Cardiac septum (tissue), 1 donor: Measurements from ENCODE around the gene SMAD6. TPM values are rescaled to one million over a fixed set of nuclear protein-coding genes. Genes with fewer than 3 reads are reported as not detected.
A peak's percentile ranks its signal among the peaks of the same experiment; 100 is the strongest.

Experiments
- DNase-seq: peaks from one replicate; pipeline ENCODE4 v3.0.0-alpha.2; 2020; ENCODE audit warnings: low spot score
- intact Hi-C: fragments of 100-400 bp; cut with DNase I; formaldehyde crosslinking; loops from one replicate; pipeline ENCODE4 v1.14.0; 2022
- total RNA-seq: library from RNA; stranded (reverse); fragmentation: NEBNext Ultra II Directional; extraction: Animal tissue kit (Norgen Biotek cat#: 25700); gene quantifications from one replicate; pipeline ENCODE4 v1.2.1, GENCODE V29; 2021
- donor health status: DM: no; HTN: no; CAD: no.

The SMAD6 gene
- total RNA-seq, 1 donor from 2014 or later: 50.2 TPM

DNA sequence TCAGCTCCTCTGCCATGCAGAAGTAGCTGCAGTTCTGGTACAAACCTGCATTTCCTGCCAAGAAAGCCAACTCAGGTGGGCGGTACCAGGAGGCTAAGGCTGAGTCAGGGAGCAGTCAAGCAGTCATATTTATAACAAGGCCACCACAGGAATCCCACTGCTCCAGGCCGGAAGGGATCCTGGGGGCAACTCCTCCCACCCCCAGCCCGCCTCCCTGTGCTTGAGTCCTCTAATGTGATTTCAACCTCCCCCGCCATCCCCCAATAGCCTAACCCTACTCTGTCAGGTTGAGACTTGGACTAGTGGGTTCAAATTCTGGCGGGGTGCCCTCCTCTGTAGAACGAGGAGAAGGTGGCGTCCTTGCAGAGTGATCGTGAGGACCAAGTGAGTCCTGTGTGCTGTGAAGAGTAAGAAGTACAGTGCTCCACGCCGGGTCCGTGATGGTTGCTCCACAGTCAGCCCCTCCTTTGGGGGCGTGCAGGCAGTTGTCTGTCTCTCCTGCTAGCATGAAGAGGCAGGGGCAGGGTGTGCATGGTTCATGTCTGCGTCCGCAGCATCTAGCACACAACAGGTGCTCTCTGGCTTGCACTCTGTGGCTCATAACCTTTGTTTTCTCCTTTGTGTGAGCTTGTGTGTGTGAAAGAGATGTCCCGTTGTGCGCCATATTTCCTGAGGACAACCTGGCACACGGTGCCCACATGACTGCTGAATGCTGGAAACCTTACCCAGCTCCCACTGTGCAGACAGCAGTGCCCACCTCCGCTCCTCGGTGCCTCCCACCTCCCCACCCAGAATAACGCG is 78.3 kb downstream of the SMAD6 start:
- intact Hi-C loops: no loop called here
- peak; percentile 63 for DNase-seq

DNA sequence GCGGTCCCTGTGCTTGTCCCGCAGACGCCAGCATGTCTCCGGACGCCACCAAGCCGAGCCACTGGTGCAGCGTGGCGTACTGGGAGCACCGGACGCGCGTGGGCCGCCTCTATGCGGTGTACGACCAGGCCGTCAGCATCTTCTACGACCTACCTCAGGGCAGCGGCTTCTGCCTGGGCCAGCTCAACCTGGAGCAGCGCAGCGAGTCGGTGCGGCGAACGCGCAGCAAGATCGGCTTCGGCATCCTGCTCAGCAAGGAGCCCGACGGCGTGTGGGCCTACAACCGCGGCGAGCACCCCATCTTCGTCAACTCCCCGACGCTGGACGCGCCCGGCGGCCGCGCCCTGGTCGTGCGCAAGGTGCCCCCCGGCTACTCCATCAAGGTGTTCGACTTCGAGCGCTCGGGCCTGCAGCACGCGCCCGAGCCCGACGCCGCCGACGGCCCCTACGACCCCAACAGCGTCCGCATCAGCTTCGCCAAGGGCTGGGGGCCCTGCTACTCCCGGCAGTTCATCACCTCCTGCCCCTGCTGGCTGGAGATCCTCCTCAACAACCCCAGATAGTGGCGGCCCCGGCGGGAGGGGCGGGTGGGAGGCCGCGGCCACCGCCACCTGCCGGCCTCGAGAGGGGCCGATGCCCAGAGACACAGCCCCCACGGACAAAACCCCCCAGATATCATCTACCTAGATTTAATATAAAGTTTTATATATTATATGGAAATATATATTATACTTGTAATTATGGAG is 79.1 kb downstream of the SMAD6 start:
- intact Hi-C loops: no loop called here
- peak; percentile 71 for DNase-seq

DNA sequence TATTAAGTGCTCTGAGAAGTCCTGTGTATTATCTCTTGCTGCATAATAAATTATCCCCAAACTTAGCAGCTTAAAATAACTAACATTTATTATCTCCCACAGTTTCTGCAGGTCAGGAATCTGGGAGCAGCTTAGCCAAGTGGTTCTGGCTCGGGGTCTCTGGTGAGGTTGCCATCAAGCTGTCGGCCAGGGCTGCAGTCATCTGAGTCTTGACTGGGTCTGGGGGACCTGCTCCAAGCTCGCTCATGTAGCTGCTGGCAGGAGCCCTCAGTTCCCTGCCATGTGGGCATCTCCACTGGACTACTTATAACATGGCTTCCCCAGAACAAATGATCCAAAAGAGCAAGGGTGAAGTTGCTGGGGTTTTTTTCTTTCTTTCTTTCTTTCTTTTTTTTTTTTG is 80.7 kb downstream of the SMAD6 start:
- DNase-seq: no peak
- intact Hi-C loops: no loop called here

DNA sequence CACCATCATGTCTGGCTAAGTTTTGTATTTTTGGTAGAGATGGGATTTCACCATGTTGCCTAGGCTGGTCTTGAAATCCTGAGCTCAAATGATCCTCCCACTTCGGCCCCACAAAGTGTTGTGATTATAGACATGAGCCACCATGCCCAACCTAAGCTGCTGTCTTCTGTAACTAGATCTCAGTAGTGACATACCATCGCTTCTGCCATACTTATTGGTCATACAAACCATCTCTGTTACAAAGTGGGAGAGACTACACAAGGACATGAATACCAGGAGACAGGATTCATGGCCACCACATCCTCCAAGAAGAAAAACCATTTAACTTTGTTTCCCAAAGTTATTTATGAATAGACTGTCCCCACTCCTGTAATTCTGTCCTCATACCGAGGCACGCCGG is 81.3 kb downstream of the SMAD6 start:
- DNase-seq: no peak
- intact Hi-C loops: no loop called here

DNA sequence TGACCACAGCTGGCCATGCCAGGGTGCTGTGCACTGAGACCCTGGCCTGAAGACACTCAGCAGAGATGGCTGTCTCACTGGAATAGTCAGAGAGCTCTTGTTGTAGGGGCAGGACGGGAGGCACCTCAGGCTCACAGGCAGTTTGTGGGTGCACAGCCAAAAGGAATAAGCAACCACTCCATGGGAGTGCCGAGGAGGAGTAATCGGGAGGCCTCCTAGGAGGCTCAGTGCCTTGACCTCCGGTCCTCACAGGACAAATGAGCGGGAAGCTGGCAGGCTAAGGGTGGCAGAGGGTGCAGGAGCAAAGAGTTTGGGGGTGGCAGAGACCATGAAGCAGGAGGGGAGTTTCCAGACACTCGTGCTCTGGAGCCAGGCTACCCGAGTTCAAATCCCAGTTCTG is 81.7 kb downstream of the SMAD6 start:
- intact Hi-C loops: loop anchor here (1.0 kb wide), 1 partner anchor 8 kb away; no protein-coding TSS in a partner anchor
- DNase-seq: peak; percentile 68

DNA sequence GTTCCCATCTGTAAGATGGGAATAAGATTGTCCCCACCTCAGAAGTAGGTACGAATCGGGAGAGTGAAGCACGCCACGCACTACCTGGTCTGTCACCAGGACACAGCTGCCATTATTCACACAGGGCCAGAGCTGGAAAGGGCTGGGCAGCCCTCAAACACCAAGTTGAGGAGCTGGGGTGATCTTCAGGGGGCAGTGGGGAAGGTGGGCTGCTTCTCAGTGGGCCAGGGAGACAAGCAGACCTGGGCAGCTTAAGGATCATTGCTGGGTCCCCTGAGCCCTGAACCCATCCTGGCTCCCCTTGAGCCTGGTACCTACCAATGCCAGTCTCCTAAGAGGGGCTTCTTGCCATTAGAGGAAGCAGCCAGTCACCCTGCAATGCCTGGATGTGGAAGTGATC is 82.1 kb downstream of the SMAD6 start:
- intact Hi-C loops: loop anchor here (1.0 kb wide), 1 partner anchor 9 kb away; no protein-coding TSS in a partner anchor
- peak; percentile 54 for DNase-seq

DNA sequence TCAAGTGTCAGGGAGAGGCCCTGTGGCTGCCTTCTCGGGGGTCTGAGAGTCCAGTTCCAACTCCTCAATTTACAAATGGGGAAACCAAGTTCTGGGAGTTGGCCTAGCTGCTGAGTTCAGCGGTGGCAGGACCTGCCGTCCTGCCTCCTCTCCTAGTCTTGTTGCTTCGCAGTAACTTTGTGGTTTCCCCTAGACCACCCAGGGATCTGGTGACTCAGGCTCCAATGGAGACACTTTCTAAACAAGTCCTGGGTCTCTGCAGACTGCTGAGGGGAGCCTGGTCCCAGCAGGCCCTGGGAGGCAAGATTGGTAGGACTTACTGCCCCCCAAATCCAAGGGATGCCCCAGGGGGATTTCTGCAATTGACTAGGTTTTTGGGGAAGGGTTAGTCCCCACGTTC is 83.6 kb downstream of the SMAD6 start:
- intact Hi-C loops: no loop called here

DNA sequence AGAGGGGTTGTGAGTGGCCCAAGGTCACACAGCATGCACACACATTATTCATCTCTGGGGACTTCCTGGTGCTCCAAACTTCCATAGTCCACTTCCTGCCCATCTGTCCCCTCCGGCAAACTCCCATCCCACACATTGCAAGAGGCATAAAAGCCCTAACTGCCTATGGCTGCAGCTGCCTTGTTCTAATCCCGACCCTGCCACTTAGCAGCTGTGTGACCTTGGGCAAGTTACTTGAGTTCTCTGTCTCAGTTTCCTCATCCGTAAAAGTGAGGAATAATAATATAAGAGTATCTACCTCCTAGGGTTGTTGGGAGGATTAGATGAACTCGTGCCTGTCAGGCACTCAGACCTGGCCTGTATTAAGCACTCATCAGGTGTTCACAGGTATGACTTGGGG is 84.2 kb downstream of the SMAD6 start:
- intact Hi-C loops: no loop called here
- DNase-seq: peak; percentile 49

More for the DNA sequence above, 83.6 kb downstream of the SMAD6 start:
- DNase-seq: peak; percentile 43

DNA sequence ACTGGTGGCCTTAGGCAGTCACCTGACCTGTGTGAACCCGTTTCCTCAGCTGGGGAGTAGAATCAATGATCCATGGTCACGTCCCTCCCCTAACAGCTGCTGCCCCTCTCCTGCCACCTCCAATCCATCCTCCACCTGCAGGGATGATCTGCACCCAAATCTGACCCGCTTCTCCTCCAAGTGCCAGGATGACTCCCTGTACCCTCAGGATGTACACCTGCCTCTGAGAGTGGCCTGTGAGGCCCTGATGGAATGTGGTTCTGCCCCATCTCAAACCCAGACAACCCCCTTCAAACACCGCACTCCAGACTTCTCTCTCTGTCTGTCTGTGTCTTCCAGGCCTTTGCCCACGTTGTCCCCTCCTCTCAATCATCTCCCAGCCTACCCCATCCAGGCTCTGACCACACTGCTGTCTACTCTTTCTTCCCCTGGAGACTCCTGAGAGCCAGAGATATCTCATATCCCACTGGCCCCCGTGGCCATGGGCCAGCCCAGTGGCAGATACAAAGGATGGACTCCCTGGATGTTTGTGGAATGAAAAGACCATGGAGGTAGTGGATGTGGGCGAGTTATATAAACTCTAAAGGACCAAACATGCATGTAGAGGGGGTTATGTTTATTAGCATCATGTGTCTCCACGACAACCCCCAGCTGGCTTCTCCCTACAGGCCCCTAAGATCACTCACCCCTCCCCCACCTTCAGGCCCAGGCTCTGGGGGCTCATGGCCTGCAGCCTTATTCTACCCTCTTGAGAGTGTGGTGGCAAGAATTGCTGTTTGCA is 84.9 kb downstream of the SMAD6 start:
- no peak for DNase-seq
- intact Hi-C loops: no loop called here

DNA sequence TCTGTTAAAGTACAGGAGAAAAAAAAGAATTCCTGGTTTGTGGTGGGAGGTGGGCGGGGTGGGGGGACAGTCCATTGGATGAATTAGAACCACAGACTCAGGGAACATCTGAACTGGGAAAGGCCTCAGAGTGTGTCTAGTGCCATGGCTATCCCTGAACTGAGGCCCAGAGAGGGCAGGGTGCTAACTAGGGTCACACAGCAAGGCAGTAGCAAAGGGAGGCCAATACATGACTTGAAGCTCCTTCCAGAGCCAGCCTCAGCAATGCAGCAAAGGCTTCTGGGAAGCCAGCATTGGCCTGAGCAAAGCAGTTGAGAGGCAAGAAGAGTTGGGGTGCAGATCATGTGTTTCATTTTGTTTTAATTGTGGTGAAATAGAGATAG is 85.4 kb downstream of the SMAD6 start:
- intact Hi-C loops: no loop called here
- peak; percentile 44 for DNase-seq

DNA sequence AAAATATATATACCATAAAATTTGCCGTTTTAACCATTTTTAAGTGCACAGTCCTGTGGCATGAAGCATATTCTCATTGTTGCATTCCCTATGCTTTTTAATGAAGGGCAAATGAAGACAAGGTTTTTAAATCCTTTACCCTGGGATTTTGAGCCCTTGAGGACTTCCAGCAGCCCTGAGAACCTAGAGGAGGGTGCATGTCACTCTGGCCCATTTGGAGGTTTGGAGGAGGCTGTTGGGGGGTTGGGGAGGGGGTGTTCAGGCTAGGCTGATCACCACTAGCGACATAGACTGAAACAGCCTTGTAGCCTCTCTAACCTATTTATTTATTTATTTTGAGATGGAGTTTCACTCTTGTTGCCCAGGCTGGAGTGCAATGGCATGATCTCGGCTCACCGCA is 86.0 kb downstream of the SMAD6 start:
- DNase-seq: peak; percentile 38
- intact Hi-C loops: no loop called here

DNA sequence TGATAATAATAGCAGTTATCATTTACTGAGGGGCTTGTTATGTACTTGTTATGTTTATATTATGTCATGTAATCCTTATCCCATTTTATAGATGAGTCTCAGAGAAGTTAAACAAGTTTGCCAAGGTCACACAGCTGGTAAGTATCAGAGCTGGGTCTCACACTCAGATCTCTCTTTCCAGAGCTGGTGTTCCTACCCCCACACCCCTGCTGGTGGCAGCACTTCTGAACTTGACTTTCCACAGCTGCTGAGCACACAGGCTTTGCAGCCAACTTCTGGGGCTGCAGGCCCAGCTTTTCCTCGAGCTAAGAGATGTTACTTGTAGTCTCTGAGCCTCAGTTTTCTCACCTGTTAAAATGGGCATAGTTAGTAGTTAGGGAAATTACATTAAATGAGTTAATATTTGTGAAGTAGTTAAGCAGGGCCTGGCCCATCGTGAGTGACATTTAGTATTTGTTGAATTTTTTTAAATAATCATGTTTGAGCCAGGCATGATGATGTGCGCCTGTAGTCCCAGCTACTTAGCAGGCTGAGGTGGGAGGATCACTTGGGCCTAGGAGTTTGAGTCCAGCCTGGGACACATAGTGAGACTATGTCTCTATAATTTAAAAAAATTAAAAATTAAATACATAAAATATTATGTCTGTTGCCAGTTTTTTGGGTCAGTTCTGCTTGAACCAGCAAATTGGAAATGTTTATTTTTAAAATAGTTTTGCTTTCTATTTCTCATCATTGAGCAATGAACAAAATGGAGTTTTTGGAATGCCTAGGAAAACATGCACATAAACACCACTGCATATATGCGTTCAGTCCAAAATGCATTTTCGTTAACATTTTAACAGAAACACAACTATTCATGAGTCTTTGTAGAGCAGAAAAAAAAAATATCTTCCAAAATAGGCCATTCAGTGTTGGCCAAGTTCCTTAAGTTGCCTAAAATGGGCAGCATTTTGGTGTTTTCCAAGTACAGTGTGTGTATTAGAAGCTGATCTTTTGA is 87.3 kb downstream of the SMAD6 start:
- intact Hi-C loops: no loop called here
- peak; percentile 68 for DNase-seq

DNA sequence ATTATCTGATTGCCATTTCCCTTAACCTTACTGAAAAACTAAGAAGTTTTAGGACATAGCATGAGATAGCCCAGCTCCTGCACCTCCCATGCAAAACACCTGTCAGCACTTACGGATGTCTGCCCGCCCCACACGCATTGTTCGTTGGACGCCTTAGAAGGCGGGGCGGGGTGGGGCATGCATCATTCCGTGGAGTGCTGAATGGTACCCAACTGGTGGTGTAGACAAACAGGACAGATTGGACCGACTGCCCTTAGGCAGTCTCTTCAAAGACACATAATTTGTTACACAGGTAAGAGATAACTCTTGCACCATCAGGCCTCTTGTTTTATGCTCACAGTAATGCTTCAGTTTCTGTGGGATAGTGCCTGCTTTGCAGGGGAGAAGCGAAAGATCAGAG is 93.8 kb downstream of the SMAD6 start:
- intact Hi-C loops: no loop called here
- no peak for DNase-seq

DNA sequence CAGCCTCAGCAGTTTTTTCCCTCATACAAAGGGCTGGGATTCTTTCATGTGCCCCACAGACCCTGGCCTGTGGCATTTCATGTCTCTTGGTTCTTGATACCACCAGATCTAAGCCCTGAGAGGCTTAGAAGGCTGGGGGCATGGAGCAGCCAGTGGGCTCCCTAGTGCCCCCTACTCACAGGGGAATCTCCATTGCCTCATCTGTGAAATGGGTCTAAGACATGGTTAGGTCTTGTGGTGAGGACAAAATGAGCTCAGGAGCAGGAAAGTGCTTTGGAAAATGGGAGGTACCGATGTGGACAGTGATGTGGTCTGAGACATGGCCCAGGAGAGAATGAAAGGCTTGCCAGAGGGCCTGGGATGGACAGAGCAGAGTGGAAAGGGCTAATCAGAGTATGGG is 94.3 kb downstream of the SMAD6 start:
- DNase-seq: no peak
- intact Hi-C loops: no loop called here

DNA sequence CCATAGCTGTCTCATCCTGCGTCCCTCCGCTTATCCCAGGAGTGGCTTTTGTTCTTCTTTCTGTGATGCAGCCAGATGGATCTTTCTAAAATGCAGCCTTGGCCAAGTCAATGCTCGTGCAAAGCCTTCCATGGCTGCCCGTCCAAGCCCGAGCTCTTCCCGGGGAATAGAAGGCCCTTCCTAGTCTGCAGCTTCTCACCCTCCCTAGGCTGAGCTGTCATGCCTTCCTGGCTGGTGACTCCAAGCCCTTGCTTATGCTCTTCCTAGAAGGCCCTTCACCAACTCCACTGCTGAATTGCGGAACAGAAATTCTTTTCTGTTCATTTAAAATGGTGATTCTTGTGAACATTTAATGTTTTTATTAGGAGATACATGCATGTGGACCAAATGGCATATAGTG is 95.9 kb downstream of the SMAD6 start:
- intact Hi-C loops: no loop called here
- DNase-seq: no peak

DNA sequence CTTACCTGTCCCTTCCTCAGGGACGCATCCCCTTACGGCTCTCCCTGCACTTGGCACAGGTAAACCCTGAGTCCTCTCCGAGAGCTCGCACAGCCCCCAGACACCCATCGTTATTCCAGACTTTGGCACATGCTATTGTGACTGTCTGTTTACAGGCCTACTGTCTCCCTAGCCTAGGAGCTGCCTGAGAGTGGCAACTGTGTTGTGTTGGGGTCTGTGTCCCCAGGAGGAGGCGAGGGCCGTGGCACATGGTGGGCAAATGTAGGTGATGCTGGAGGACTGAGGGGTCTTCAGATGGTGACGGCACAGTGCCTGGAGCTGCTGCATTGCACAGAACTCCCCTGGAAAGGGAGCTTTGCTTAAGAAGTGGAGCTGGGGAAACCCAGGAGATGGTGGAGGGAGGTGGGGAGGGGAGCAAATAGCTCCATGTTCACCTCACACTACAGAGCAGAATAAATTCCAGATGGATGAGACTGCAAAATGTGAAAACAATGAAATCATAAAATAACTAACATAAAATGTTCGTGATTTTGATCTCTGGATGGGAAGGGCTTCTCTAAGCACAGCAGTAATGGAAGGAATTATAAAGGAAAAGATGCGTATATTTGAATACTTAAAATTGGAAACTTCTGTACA is 96.5 kb downstream of the SMAD6 start:
- peak; percentile 59 for DNase-seq
- intact Hi-C loops: no loop called here

DNA sequence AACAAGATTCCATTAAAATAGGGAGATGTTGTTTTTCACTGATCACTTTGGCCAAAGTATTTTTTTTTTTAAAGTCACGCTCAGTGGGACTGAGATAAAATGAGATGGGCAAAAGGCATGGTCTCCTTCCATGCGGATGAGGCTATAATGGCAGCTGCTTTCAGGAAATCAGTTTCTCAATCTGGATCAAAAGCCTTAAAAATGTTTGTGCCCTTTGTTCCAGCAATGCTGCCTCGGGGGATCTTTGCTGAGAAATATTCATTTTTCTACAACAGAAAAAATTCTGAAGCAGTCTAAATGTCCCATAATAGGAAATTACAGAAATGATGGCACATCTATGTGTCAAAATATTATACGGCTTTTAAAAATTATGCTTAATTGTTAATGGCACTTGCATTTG is 97.2 kb downstream of the SMAD6 start:
- no peak for DNase-seq
- intact Hi-C loops: no loop called here

DNA sequence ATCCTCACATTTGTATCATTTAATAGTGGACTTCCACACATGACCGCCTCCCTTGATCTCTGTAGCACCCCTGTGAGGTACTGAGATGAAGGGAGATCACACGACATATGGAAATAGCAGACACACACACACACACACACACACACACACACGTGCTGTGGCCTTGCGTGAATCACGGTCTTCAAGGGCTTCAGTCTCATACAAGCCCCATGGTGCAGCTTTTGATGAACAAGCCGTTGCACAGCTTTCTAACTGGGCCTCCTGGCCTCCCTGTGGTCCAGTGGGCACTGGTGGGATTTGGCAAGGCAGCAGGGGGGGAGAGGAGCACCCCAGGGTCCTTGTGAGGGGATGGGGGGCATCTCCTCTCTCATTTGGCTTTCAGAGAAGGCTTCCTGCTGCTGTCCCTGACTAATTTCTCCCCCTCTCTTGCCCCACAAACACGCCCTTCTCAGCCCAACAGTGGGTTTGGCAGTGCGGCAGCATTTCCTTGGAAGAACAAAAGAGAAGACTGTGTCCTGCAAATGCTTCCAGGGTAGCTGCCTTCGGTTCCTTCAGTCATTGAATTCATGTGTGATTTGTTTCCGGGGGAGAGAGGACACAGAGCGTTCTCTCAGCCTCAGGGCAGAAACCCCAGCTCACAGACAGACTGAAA is 98.7 kb downstream of the SMAD6 start:
- no peak for DNase-seq
- intact Hi-C loops: no loop called here
